HG03066 (cell line): ENCODE measurements around the gene NDUFS6.

ENCODE experiments used
- ATAC-seq: cut with Tn5 transposase; IDR thresholded peaks from one replicate; pipeline ENCODE4 v1.9.1; 2021; ENCODE audit warnings: low read depth; ENCODE audit not compliant: unreplicated experiment

The NDUFS6 gene

DNA sequence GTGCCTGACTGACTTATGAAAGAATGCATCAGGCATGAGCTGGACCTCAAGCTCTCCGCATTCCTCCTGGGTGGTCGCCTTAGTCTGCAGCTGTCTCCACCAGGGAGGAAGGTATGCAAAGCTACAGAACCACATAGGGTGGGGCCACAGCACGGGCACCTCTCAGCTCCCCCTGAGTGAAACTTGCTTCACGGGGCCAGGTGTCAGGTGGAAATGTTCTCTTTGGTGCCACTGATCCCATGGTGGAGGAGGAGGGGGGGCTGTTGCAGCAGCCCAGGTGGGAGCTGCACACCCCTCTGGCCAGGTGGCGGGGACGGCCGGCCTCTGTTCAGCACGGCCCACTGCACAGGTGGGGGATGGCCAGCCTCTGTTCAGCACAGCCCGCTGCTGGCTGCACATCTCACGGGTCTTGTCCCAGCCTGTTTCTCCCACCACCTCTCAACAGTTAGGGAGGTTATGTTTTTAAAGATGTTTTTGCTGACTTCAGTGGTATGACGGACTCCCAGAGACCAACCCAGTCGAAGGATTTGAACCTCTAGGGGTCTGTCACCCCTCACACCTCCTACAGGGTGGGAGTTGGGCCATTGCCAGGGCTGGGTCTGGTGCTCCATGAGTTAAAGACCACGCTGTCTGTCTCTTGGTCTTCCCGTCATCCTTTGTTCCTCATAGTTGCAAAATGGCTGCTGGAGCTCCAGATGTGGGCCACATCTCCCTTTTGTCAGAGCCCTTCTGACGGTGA lies 35.9 kb upstream of the NDUFS6 start:
- ATAC-seq: peak; percentile 80

DNA sequence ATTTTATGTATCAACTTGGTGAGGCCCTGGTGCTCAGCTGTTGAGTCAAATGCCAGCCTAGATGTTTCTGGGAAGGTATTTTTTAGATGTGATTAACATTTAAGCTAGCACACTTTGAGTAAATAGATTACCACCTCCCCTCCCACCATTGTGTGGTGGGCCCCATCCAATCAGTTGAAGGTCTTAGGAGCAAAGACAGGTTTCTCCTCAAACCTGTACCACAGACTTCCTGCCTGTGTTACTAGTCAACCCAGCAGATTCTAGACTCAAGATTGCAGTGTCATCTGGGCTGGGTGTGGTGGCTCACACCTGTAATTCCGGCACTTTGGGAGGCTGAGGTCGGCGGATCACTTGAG lies 35.3 kb upstream of the NDUFS6 start:
- no peak for ATAC-seq

DNA sequence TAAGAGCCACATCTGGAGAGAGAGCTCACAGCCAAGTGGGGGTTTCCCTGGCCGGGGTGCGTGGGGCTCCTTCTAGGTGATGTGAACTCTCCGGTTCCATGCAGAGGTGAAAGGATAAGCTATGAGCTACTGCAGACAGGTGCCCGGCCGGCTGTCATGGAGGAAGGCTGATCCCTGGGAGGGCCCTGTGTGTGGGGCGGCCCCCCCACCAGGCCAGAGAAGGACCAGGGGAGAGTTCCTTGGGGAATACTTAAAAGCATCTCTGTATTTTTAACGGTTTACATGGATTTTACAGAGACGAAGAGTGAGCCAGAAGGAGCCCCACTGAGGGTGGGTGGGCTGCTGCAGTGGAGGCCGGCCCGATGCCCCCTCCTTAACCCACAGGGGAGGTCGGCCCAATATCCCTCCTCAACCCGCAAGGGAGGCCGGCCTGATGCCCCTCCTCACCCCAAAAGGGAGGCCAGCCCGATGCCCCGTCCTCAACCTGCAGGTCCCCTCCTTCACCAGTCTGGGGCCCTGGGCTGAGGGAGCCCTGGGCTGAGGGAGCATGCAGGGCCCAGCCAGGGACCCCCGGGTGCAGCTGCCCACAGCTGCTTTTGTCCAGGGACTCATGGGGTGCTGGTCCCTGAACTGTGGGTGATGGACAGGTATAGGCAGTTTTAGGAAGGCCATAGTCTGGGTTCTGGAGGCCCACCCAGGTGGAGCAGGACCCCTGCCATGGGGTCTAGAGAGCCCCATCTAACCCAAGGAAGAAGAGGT lies 33.5 kb upstream of the NDUFS6 start:
- ATAC-seq: no peak

DNA sequence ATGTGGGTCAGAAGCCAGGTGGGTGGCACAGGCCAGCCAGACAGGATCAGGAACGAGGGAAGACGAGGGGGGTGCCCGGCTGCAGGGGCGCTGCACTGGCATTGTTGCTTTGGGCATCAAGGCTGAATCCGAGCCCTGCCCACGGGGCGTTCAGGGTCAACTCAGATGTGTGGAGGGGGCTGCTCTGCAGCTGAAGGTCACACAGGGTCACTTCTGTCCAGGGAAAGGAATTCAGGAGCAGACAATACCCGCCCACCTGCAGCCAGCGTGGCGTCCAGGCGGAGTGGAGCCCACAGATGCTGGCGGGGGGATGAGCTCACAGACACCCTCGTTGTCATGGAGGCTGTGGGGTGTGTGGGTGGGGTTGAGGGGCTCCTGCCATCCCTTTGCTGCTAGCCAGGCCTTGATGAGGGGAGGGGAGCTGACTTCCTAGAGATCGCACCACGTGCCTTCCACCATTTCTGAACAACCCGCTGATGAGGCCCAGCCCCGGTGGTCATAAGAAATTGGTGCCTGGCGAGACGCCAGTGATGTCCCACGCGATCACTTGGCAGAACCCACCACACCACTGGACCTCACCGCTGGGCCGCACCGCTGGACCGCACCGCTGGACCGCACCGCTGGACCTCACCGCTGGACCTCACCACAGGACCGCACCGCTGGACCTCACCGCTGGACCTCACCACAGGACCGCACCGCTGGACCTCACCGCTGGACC lies 32.8 kb upstream of the NDUFS6 start:
- no peak for ATAC-seq

DNA sequence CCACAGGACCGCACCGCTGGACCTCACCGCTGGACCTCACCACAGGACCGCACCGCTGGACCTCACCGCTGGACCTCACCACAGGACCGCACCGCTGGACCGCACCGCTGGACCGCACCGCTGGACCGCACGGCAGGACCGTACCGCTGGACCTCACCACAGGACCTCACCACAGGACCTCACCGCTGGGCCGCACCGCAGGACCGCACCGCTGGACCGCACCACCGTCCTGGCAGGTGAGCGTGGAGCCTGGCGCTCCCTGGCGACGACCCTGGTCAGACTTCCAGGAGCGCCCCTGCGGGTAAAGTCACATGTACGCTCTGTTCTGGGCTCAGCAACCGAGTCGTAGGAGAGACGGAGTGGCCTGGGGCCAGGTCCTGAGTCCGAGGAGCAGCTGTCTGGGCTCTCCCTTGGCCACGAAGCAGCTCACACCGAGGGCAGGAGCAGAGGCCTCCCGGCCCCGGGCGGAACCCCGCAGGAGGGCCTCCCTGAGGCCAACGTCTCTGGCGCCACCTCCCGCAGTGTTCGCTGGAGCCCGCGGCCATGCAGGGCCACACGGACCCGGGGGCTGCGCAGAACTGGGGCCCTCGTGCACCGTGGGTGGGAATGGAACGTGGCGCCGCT lies 32.1 kb upstream of the NDUFS6 start:
- no peak for ATAC-seq

DNA sequence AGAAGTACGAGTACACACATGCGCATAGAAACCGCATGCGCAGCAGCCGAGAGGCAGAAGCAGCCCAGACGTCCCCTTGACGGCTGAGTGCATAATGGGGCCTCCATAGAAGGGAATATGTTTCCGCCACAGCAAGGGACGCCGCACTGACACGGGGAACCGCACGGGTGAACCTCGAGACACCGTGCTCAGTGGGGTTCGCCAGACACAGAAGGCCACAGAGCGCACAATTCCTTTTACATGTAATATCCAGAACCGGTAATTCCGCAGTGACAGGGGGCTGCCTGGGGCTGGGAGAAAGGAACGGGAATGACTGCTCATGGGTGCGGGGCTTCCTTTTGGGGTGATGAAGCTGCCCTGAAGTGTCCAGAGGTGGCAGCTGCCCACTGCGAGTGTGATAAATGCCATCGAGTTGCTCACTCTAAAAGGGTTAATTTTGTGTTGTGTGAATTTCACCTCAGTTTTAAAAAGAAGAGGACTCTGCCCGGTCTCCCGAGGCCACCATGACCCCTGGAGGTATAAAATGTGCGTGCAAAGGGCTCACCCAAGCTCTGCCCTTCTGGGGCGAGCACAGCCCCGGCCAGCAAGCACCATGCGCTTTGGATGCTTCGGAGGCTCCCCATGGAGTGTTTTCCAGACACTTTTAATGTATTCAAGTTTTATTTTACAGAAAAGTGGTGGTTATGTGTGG lies 31.3 kb upstream of the NDUFS6 start:
- no peak for ATAC-seq

DNA sequence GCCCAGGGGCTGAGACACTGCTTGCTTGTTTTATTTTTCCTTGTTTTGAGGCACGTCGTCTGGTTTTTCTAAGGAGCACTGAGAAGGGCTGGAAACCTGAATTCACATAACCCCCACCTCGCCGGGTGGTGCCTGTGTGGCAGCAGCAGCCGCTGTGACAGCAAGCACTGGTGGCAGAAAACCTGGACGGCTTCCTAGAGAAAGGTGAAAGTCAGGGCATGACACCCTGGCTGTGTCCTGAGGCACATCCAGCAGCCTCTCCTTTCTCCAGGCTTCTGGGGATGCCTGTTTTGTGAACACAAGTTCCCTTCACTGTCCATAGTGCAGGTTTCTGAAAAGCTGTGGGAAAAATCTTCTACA lies 30.8 kb upstream of the NDUFS6 start:
- ATAC-seq: no peak

DNA sequence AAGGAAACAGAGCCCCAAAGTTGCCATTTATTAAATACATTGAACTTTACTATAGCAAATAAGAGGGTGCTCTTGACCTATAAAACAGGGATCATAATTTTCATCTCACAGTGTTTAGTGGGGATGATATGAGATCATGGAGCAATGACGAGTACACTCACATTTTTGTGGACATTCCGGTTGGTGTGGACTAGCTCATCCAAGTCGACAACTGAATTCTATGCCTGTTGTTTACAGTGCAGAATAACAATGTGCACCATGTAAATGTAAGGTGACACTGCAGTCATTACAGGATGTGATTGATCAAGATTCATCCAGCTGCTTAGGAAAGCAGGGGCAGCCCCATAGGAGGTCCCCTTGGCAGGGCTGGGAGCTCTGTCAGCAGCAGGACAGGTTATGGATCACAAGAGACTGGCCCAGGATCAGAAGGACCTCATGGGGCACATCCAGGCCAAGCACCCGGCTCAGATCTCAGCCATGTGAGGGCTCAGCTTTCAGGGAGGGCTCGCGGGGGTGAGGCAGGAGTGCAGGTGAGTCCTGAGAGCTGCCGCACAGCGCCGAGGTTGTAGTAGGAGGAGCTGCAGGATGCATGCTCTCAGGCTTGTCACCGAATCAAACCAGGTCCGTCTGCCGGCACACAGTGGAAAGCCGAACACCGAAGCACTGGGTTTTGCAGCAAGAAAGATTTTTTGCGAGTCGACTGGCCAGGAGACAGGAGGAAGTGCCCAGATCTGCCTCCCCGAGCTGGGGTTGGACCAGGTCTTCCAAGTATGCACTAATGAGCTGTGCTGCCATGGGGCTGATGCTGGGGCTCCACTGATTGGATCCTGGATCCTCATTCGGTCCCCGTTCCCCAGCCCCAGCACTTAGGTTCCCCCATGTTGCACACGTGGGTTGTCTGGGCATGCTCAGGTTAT lies 29.8 kb upstream of the NDUFS6 start:
- ATAC-seq: no peak

DNA sequence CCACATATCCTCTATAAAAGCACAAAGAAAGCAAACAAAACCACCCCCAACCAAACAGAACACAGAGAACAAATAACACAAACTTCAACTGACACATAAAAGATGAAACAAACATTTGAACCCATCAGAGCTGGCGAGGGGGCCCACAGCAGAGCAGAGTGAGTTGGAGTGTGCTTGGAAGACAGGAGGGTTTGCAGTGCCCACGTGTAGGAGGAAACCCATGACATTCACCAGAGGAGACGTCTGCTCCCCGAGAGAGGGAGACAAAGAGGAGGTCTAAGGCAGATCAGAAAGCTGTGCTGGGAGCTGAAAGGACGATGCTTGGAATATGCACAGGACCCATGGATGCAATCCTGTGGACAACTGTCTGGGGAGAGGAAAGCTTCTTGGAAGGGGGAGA lies 28.6 kb upstream of the NDUFS6 start:
- no peak for ATAC-seq

DNA sequence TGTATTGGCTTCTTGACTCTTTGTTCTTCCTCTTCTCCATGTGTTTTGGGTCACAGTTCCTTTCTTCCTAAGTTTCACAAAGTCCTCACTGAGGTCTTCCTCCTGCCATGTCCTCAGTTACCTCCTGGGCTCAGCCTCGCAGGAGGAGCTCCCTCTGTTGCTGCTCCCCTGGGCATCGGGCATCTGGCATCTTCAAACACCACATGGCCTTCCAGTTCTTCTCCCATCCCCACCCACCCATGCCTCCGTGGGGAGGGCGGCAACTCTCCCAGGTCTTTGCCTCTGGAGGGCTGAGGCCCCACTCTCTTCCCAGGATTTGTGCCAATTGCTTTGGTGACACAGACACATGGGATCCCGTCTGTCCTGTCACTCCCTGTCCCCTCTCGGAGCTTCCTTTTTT lies 24.4 kb upstream of the NDUFS6 start:
- no peak for ATAC-seq

DNA sequence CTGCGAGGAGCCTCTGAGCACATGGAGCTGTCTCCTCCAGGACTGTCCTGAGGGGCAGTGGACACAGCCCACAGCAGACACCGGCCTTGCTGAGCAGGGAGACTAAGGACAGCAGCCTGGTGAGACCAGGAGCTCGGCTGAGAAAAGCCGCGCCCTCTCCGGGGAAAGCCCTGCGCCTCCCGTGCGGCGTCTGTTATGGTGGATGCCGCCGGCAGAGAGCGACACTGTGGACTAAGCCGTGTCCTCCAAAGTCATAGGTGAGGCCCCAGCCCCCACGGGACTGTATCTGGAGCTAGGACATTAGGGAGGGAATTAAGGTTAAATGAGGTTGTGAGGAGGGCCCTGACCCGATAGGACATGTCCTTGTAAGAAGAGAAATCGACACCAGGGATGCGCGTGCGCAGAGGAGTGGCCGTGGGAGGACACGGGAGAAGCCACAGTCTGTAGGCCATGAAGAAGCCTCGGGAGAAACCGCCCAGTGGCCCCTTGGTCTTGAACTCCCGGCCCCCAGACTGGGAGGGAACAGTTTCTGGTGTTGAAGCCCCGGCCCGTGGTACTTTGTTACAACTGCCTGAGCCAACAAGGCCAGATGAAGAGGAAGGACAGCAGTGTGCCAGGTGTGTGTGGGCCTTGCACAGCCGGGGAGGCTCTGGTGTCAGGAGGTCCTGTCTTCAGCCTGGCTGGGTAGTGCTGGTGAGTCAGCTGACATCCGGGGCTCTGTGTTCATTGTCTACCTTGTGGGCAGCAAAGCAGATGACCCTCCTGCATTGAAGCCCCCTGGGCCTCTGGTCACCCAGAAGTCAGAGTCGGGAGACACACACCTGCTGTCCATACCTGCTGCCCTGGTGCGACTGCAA lies 23.7 kb upstream of the NDUFS6 start:
- ATAC-seq: no peak

DNA sequence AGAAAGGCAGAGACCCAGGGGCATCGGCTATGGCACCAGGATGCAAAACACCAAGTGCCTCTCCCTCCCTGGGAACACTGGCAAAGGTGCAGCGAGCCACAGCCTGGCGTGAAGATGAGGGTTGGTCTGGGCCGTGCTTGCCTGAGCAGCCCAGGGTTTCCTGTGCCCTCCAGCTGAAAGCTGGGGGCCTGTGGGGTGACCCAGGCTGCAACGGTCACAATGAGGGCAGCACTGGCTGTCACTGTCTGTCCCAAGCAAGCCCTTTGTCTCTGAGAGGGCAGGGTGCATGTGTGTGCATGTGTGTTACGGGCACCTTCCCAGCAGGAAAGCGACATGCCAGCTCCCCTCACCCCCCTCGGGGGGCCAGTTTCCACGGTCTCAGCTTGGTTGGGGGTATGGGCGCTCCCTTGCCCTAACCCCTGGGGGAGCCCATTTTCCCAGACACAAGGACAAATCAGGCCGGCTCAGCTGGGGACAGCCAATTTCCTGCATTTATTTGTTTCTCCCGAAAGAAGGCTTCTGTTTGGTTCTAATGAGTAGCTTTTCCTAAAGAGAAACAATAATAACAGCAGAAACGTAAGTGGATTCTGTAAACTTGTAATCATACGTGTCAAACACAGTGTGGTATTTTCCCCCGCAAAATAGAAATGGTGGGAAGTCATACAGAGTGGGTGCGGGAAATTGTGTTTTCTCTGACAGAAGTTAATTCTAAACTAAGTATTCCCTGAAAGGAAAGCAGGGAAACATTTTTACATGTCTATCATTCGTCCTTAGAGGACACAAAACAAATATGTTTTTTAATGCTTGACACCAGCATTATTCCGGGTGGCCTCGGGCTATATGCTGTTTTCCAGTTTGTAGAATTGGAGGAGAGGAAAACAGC lies 22.8 kb upstream of the NDUFS6 start:
- no peak for ATAC-seq

DNA sequence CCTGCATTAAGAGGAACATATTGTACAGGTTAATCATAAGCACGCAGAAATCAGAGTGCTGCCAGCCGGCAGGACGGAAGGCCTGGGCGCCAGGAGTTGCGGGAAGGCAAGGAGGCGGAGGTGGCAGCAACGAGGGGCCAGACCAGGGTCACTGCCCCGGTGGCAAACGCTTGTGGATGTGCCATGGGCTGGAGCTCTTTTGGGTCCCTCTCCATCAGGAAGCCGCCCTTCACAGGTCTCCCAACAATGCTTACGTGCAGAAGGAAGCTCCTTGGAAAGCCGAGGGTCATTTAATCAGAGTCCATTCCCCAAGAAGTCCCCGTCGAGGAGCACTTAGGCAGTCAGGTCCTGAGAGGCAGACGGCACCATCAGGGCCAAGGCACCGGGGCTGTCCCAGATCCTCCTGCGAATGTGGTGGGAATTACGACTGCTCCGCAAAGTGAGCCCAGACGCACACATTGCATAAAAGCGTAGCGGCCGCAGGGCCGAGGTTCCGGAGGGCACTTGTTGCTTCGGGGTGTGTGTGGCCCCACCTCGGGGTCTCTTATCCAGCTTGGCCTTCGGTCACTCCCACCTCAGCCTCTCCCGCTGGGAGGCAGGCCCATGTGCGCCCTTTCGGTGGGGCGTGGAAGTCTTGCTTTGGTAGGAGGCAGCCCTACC lies 22.1 kb upstream of the NDUFS6 start:
- ATAC-seq: no peak

DNA sequence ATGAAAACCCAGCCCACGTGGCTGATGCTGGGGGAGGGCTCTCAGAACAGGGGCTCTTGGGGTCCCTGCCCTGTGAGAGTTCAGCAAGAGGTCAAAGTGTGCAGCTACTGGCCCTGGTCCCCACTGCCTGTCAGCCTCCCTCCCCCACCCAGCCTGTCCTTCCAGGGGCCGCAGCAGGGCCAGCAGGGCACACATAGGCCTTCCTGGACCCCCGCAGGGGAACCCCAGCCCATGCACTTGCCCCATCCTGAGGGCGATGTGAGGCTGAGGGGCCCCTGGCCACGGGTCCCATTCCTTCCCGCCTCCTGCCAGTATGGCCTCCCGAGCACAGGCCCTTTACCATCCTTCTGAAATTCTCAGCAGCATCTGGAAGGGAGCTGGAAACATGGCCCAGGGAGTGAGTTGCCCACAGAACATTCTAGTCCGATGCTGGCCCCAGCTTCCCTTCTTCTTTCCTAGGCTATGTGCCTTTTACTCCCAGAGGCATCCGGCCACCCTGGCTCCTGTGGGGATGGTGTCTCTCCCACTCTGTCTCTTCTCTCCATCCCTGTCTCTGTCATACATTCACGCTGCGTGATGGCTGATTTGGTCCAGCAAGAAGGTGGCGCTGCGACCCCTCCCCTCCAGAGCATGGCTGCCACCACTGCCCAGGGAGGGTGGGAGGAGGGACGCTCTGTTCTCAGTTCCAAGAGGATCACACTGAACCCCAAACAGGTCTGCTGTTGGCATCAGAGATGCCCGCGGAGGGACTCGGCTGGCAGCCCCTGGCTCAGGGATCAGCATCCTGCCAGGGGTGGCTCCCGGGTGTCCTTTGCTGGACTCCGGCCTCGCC lies 21.2 kb upstream of the NDUFS6 start:
- ATAC-seq: no peak

DNA sequence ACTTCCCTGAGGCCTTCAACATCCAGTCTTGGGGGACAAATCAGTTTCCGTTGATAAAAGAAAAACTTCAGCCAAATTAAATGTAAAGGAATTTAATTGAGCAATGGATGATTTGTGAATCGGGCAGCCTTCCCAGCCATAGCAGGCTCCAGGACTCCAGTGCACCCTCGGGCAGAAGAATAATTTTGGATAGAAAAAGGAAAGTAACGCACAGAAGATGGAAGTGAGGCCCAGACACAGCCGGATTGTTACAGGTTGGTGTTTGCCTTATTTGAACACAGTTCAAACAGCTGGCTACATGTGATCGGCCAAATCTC lies 20.6 kb upstream of the NDUFS6 start:
- no peak for ATAC-seq

DNA sequence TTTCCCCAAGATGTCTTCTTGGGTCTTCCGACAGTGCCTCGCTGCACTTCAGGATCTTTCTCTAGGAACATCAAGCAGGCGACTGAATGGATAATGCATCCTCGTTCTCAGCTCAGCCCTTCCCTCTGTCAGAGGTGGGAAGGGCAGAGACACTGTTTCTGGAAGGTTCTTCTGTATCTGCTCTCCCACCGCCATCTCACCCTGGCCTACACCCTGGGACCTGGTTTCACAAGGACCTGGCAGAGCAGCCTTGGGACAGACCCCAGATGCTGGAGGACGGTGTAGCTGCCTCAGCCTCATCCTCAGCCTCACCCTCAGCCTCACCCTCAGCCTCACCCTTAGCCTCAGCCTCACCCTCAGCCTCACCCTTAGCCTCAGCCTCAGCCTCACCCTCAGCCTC lies 20.1 kb upstream of the NDUFS6 start:
- no peak for ATAC-seq
